AG09309 (cell line): Measurements from ENCODE around the gene ADAMTS16.
A peak's percentile ranks its signal among the peaks of the same experiment; 100 is the strongest.

Experiments
- DNase-seq: peaks from one replicate; pipeline ENCODE4 v3.0.0-alpha.2; 2010; ENCODE audit warnings: low read depth
- H3K4me3 ChIP-seq: 2 replicates; pipeline ENCODE4 v1.5.1; 2011; ENCODE audit warnings: mild to moderate bottlenecking, low read depth, low read length, moderate library complexity; ENCODE audit not compliant: control insufficient read depth
- TF ChIP-seq, protein P1 (sequence below): IDR thresholded peaks from 2 replicates; pipeline ENCODE4 v1.5.1; 2011; ENCODE audit warnings: mild to moderate bottlenecking, low read depth, low read length, inconsistent platforms; ENCODE audit not compliant: insufficient read depth, control insufficient read depth; ENCODE audit errors: missing control alignments

ADAMTS16 gene

DNA sequence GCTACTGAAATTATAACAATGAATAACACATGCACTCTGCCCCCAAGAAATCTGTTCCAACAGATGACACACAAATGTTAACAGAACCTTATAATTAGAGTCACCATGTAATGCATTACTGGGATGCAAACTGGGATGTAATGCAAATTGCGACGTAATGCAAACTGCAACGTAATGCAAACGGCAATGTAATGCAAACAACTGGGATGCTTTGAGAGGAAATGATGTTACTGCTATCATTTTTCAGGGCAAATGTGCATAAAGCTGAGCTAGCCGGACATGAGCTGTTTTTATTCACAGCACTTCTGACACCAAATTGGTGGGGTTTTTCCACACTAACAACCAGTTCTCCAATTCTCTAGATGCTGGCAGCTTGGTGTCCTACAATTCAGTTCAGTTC is 117.2 kb downstream of the ADAMTS16 start:
- TF ChIP-seq, protein P1, sequence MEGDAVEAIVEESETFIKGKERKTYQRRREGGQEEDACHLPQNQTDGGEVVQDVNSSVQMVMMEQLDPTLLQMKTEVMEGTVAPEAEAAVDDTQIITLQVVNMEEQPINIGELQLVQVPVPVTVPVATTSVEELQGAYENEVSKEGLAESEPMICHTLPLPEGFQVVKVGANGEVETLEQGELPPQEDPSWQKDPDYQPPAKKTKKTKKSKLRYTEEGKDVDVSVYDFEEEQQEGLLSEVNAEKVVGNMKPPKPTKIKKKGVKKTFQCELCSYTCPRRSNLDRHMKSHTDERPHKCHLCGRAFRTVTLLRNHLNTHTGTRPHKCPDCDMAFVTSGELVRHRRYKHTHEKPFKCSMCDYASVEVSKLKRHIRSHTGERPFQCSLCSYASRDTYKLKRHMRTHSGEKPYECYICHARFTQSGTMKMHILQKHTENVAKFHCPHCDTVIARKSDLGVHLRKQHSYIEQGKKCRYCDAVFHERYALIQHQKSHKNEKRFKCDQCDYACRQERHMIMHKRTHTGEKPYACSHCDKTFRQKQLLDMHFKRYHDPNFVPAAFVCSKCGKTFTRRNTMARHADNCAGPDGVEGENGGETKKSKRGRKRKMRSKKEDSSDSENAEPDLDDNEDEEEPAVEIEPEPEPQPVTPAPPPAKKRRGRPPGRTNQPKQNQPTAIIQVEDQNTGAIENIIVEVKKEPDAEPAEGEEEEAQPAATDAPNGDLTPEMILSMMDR = no peak
- no peak for DNase-seq
- no peak overlapping the region for H3K4me3 ChIP-seq

DNA sequence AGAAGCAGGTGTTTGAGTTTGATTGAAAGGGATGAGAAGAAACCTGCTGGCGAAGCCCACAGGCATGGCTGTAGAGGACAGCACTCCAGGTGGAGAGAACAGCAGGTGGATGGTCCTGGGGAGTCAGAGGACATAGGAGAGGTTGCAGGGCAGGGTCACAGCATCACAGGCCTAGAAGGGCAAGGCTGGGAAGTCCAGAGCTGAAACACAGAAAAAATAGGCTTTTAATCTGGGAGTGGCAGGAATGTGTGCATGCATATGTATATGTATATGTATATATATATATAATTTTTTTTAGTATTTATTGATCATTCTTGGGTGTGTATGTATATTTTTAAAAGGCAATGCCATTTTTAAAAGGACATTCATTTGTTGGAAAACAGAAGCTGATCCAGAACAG is 118.4 kb downstream of the ADAMTS16 start:
- no peak for DNase-seq
- TF ChIP-seq, protein P1 = no peak
- no peak overlapping the region for H3K4me3 ChIP-seq

- no peak for DNase-seq
- H3K4me3 ChIP-seq = no peak overlapping the region
- TF ChIP-seq, protein P1 = no peak
Observed at GRCh38 chr5:5264727-5265126, 124.6 kb downstream of the ADAMTS16 start.

DNA sequence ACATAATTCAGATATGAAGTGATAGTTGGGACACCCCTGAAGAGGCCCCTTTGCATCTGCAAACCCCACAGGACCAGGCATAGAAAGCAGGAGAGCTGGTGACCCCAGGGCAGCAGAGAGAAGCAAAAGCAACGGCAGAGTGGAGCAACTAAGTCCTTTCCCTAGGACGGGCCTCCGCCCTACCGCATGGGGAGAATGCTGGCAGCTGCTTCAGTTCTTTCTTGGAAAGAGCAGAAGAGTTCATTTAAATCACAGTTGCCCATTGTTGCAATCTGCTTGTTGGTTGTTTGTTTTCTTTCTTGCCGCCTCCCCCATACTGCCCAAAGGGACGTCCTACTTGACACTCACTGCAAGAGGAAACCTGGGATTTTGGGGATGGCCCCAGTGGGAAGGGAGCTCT is 126.2 kb downstream of the ADAMTS16 start:
- no peak for DNase-seq
- TF ChIP-seq, protein P1 = no peak
- H3K4me3 ChIP-seq = no peak overlapping the region

DNA sequence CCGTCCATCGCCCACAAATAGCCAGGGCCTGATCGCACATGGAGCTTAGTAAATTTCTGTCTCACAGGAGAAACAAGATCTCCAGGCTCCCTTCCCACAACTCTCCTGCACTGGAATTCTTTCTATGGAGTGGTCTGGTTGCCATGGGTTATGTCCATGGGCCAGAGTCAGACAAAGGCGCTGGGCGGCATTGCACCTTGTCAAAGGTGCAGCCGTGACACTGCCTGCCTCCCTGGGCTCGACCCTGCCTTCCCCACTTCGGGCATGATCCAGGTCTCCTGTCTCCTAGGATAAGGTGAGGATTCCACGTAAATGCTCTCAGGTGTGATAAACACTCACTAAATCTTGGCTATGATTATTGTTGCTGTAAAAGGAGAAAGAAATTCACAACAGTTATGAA is 130.0 kb downstream of the ADAMTS16 start:
- DNase-seq = no peak
- TF ChIP-seq, protein P1 = no peak
- no peak overlapping the region for H3K4me3 ChIP-seq

GRCh38 chr5:5270958-5271785 is 131.0 kb downstream of the ADAMTS16 start:
- H3K4me3 ChIP-seq = no peak overlapping the region

More at GRCh38 chr5:5270958-5271785, 131.0 kb downstream of the ADAMTS16 start:
- TF ChIP-seq, protein P1 = peak; percentile 9
- DNase-seq = peak; percentile 63
